Stimulated activated CD4-positive, alpha-beta T cell treated with anti-CD3 and anti-CD28 coated beads, TNF-alpha, amount 100 ng/mL, for 4 hours (primary cell): ENCODE results near the gene ZNF326.

ENCODE experiments used
- DNase-seq, 3 experiments: peaks; one replicate each; pipeline ENCODE4 v3.0.0-alpha.2; 2020; ENCODE audit warnings: low read depth in 3 of 3

ZNF326 gene, protein sequence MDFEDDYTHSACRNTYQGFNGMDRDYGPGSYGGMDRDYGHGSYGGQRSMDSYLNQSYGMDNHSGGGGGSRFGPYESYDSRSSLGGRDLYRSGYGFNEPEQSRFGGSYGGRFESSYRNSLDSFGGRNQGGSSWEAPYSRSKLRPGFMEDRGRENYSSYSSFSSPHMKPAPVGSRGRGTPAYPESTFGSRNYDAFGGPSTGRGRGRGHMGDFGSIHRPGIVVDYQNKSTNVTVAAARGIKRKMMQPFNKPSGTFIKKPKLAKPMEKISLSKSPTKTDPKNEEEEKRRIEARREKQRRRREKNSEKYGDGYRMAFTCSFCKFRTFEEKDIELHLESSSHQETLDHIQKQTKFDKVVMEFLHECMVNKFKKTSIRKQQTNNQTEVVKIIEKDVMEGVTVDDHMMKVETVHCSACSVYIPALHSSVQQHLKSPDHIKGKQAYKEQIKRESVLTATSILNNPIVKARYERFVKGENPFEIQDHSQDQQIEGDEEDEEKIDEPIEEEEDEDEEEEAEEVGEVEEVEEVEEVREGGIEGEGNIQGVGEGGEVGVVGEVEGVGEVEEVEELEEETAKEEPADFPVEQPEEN

DNA sequence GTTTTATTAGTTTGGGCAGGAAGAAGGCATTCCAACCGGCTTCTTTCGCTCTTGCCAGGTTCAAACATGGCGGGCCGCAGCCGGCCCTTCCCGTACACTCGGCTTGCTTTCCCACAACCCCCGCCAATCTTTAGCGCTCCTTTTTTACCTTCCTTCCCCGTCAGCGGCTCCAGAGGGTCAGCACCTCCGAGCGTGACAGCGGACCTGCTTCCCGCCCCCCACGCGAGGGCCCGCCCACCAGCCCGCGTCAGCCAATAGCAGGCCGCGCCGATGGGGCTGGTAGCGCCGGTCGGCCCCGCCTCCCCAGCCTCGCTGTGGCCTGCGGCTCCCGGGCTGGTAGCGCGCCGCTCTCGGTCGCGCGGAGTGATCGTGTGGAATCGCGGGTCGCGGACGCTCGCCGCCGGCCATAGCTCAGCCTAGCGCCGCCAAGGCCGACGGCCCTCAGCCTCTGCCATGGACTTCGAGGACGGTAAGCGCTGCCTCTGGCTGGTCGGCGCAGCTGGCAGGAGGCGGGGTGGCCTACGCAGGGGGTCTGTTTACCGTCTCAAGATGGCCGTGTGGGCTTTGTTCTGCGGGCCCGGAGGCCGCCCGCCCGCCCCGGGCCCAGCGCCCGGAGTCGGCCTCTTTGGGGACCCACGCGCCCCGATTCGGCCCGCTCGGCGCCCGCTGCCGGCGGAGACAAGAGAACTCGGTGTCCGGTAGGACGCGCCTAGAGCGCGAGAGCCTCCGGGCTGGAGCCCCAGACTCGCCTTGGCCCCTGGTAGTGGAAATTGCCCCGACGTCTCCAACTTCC is at the start of gene ZNF326:
Gene ZNF326 (plus strand): TSS at position 306 of the 793 bp plus-strand sequence. CDS start 148 bp downstream, at position 454.
- DNase-seq, result peak; percentile 87 to 93 (median 88)

DNA sequence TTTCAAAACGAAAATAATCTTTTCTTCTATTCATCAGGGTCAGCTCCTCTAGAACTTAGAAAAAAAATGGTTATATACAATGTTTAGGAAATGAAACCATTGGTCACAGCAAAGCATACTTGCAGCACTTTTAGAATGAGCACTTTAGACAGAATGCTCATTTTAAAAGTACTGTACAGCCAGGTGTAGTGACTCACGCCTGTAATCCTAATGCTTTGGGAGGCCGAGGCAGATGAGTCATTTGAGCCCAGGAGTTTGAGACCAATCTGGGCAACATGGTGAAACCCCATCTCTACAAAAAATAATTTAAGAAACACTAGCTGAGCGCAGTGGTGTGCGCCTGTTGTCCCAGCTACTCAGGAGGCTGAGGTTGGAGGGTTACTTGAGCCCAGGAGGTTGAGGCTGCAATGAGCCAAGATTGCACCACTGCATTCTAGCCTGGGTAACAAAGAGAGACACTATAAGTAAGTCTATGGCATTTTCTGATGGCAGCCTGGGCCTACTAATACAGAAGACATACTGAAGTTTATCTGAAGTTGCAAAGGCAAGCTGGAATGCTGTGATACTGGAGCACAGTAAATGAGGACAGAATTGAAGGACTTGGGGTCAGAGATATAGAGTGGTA is 48.9 kb upstream of the ZNF326 start:
- DNase-seq, result no peak

DNA sequence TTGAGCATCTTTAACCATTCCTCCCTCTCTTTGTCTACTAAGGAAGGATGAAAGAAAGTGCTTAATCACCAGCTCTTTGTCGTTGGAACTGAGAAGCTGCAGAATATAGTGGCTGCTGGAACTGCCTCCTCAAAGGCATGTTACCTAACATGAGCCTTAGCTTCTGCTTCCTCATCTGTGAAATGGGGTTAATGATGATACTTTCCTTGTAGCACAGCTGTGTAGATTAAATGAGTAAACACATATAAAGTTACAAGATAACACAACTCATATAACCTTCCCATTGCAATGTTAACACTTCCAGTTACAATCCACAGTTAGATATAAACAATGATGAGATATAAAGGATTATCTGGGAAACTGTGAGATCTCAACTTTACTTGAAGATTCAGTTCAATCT is 48.4 kb upstream of the ZNF326 start:
- DNase-seq, result no peak

DNA sequence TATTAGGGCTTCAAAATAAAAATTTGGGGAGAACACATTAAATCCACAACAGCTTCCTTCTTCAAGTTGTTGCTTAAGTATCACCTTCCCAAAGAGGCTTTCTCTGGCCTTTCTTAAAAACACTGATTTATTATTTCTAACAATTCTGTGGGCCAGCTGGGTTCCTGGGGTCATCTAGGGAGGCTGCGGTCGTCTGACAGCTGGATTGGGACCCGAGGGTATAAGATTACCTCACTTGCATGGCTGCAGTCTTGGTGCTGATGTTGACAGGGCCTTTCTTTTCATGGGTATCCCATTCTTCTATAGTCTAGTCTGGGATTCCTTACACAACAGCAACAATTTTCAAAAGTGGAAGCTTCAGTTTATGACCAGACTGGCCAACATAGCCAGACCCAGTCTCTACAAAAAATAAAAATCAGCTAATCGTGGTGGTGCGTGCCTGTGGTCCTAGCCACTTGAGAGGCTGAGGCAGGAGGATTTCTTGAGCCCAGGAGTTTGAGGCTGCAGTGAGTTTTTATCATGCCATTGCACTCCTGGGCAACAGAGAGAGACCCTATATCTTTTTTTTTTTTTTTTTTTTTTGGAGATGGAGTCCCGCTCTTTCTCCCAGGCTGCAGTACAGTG is 46.1 kb upstream of the ZNF326 start:
- DNase-seq, result no peak

DNA sequence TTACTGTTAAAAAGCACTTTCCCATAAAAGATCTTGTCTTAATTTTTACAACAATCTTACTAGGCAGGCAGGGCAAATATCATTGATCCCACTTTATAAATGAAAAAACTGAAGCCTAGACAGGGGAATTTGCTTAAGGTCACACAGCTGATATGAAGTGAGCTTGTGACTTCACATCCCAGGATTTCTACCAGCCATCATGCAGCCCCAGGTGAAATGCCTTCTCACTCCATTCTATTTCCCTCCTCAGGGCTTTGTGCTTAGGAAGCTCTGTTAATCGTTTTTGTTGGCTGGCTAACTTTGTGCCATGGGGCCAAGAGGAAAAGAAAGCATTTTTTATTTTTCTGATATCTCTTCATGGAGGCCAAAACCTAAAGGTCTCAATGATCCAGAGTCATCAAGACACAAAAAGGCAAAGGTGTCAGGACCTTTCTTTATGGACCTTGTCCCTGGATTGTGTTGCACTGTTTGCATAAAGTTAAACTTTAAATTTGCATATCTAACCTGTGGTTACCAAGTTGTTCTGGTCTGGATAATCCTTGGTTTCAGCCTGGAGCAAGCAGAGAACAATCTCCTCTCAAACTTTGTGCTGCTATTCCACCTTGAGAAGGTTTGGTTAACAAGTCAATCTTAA is 44.8 kb upstream of the ZNF326 start:
- DNase-seq, result no peak

DNA sequence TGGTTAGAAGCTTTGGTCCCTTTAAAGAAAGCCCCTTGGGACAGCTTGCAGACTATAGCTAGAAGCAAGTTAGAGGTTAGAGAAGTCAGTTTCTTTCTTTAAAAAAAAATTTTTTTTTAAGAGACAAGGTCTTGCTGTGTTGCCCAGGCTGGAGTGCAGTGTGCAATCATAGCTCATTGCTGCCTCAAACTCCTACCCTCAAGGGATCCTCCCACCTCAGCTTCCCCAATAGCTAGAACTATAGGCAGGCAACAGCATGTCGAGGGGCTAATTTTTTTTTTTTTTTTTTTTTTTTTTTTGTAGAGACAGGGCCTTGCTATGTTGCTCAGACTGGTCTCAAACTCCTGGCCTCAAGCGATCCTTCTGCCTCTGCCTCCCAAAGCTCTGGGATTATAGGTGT is 44.2 kb upstream of the ZNF326 start:
- DNase-seq, result no peak

DNA sequence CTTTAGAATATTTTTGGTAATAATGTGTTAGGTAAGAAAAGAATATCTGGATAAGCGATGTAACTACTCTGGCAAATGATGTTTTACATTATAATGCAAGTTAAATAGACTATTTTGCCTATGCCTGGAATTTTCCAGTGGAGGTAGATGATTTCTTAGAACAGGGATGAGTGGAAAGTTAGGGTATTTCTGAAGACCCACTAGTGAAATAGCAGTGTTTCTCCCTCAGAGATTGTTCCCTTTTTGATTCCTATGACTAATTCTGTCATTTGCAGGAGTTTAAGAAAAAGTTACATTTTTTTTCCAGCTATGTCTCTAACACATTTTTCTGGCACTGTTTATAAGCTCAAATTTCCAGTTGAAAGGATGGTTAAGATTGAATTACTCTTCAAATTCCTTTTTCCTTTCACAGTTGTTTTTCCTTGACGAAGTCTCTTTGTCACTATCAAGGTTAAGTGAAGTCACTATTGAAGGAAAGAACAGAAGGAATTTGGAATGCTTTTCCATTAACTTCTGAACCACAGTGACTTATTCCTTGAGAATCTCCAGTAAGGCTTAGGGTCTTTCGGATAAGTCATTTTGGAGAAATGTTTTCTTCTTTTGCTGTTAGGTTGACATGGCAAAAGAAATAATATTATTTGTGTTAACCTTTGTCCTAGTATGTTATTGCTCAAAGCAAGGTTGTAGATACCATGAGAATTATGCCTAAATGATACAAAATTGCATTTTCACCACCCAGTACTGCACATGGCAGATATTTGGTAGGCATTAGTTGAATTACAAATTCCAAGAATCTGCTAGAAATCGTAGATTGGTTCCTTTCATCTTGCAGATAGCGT is 42.9 kb upstream of the ZNF326 start:
- DNase-seq, result no peak

DNA sequence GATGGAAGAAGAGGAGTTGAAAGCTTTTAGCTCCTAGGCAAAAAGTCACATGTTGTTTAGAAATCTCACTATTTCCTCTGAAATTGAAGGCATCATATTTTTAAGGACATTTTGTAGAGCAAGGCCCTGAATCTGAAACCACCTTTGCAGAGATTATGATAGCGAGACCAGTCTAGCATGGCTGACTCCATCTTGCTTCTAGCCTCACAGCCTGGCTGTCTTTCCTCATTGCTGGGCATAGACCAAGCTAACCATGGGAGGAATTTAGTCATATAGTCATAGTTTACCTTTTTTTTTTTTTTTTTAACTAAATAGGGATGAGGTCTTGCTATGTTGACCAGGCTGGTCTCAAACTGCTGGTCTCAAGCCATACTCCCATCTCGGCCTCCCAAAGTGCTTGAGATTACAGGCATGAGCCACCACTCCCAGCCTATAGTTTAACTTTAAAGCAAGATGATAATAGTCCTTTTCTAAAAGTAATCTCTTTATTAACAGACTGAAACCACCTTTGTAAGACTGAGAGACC is 42.2 kb upstream of the ZNF326 start:
- no peak for DNase-seq

DNA sequence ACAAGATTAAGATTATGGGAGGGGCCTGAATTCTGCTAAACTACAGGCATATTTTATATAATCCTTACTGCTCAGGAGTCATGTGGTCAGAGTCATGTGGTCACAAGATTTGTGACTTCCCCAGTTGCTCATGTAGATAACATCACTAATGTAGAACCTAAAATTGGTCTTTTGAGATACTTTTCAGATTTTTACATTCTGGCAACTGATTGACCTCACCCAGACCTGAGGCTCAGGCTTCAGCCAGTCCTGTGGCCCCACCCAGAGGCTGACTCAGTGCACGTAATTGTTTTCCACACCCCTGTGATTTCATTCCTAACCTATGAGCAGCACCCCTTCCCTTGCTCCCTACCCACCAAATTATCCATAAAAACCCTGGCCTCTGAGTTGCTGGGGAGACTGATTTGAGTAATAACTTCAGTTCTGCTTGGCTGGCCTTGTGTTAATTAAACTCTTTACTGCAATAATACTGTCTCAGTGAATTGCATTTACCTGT is 41.7 kb upstream of the ZNF326 start:
- DNase-seq, result peak in 1 of 3 experiments; percentile 10

DNA sequence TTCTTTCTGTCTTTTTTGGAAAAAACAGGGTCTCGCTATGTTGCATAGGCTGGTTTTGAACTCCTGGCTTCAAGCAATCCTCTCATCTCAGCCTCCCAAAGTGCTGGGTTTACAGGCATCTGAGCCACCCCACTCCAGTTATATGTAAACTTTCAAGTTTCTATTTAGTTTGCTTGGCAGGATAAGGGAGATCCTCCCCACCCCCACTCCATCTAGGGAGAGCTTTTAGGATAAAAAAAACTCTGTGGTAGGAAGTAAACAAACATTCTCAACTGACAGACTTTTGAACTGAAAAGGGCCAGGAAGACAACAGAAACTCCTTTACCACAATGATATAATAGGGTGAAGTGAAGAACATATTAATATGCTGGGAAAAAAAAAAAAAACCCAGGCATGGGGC is 41.0 kb upstream of the ZNF326 start:
- no peak for DNase-seq

DNA sequence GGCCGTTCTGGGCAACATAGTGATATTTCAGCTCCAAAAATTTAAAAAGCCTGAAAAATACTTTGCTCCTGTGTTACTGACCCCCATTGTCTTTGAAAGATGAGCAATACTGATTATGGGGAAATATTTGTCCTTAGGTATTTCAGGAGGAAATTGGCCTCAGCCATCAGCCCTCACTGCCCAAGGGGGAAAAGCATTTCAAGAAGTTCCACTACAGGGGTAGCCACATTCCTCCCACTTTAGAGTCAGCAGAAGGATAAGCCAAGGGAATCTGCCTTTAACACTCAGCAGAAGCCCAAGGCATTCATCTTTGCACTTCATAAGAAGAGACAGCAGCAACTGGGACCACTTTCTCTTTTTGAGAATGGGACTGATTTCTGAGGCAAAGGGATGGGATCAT is 40.5 kb upstream of the ZNF326 start:
- DNase-seq, result no peak

DNA sequence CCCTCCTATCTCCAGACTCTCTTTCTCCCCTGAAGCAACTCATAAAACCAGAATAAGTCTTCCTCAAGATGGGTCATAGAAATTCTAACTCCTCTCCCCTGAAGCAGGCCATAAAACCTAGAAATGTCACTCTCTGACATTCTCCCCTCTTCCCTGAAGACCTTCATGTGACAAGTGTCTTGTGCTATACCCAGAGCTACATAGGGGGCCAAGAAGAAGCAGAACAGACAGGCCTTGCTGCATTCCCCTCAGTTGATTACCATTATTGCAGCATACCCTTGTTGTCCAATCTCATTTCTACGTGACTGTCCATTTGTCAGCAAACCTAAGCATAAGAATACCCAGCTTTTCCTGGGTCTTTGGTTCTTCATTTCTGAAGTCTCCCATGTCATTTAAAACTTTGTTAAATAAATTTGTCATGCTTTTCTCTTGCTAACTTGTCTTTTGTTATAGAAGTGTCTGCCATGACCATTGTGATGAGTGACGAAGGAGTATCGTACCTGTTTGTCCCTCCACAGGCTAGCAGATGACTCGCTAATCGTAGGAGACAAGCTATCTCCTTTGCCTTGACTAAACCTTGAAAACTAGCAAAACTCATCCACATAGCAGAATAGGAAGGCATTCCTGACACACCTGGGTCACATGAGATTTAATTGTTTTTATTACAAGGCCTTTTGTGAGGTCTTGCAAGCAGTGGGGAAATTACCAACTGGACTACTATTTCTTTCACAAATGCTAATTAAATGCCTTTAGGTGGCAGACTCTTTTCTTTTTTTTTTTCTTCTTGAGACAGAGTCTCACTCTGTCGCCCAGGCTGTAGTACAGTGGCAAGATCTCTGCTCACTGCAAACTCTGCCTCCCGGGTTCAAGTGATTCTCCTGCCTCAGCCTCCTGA is 39.4 kb upstream of the ZNF326 start:
- DNase-seq, result no peak

DNA sequence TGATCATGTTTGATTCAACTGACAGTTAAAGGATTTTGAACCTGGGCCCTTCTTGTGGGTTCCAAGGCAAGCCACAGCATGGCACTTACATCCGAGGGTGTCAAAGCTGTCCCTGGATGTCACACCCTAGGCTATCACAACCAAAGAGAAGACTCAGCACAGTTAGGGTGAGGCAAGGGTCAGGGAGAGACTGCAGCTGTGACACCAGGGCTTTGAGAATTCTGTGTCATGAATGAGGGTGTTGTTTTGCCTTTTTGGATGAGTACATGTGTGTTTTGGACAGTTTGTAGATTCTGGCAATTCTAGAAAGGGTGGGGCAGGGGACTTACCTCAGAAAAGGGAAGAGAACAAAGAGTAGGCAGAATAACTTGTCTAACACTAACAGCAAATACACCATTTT is 37.8 kb upstream of the ZNF326 start:
- DNase-seq, result no peak

DNA sequence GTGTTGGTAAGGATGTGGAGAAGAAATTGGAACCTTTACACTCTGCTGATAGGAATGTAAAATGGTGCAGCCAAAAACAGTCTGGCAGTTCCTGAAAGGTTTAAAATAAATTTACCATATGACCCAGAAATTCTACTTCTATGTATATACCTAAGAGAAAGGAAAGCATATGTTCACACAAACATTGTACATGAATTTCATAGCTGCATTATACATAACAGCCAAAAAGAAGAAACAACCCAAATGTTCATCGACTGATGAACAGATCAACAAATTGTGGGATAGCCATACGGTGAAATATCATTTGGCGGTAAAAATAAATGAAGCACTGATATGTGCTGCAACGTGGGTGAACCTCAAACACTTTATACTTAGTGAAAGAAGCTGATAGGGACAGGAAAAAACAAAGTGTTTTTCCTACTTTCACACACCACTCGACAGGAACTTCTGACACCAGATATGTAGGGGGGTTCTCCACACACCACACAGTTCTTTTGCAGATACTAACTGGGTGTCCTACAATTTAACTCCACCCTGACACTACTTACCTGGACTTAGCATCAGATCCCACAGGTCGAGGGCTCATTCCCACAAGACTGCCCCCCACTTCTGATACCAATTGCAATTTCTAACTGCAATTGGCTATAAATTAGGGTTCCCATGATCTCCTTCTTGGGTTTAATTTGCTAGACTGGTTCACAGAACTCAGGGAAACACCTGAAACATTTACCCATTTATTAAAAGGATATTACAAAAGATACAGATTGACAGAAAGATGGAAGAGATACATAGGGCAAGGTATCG is 35.9 kb upstream of the ZNF326 start:
- no peak for DNase-seq

DNA sequence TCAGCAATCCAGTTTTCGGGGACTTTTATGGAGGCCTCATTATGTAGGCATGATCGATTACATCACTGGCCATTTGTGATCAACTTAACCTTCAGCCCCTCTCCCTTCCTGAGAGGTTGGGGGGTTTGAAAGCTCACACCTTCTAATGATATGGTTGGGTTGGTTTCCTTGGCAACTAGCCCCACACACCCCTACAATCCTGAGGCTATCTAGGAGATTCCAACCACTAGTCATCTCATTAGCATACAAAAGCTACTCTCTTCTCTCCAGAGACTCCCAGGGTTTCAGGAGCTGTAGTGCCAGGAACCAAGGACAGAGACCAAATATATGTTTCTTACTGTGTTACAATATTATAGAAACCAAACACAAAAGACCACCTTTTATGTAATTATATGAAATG is 35.2 kb upstream of the ZNF326 start:
- no peak for DNase-seq

DNA sequence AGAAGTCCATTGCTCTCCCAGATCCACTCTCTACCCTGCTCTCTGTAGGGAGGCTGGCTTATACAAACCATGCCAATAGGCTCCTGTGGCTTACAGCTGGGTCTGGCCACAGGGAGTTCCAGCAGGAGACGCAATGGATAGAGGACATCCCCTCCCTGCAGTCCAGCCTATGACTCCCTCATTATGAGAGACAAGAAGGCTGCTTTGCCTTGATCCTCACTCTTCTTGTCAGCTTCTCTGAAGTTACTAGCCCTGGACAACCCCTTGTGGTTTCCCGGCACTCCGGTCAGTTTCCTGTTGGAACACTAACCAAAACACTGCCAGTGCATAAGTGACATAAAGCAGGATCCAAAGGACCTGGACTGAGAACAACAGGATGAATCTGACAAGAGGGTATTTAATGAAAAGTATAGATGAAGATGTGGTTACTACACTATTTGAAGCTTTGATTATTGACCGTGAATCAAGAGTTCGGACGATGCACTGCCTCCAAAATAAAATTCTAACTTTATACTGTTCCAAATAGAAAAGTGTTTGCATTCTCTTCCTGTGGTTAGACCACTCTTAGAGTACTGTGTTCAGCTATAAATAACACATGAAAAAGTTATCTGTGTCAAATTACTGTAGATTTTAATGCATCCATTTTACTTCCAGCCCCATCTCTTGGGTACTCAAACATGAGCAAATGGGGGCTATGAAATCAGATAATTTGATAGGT is 32.7 kb upstream of the ZNF326 start:
- no peak for DNase-seq

DNA sequence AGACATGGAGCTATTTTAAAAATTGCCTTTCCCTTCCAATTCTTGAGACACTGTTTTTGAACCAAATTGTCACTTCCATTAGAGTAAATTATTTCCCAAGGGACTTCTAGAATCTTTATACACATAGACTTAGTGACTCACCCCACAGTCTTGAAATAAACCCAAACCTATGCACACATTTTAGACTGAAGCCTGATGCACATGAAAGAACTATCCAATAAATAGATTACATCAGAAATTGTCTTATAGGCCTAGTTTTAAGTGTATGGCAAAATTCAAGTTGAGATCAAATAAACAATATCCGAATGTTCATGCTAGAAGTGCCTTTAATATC is 32.2 kb upstream of the ZNF326 start:
- DNase-seq, result no peak
